ENCODE results near the gene AP1M2.
"Not testable (repeated sequence)": the region's sequence is repeated elsewhere in the genome, so short reads cannot be mapped to it uniquely, and the experiment has no call there.

Gene AP1M2

DNA sequence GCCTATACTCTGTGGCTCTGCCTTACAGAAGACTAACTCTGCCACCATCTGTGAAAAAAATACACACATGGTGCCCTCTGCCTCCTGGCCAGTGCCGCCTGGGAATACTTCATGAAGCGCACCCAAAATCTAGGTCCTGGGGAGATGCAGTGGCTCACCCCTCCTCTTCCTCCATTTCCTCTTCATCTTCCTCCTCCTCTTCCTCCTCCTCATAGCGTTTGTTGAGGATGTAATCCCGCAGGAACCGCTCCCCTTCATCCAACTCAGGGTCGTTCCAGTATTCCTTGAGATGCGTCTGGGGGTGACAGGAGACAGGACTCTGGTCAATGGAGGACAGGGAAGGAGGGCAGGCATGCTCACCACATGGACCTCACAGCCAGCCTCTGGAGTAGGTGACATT, 27.0 kb downstream of the AP1M2 start:
- FAIRE-seq: no peak

DNA sequence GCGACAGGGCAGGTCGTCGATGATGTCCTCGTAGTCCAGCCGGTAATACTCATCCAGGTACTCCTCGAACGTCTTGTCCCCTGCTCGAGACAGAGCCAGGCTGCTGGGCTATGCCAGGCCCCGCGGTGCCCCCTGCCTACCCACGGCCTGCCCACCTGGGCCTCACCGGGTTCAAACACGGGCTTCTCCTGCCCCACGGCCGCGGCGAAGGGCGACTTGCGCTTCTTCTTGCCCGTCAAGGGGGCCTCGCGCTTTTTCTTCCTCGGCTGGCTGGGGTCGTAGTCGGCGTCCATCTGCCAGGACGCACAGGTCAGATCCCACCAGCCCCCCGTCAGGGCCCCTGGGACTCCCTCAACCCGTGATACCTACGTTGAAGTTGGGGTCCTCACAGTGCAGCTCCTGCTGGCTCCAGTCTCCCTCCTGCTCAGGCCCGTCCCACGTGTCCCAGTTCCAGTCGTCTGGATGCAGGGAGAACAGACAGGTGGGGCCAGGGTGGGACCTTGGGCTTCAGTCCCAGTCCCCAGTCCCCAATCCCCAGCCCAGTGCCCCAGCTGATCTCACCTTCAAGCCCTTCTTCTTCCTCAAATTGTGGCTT, 29.4 kb downstream of the AP1M2 start:
- no peak for FAIRE-seq

DNA sequence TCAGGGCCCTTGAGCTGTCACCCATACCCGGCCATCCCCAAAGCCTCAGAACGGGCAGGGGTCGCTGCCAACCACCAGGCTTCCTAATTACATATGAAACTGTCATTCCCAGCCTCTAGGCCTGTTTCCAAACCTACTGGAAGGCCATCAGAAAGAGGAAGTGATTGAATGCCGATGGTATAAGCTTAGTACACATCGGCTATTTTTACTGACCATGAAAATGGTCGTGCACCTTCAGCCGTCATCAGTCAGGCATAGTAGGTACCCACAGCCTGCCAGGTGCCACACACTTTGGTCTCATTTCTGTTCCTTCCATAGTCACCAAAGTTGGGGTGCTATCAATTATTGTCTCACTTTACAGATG, 31.5 kb downstream of the AP1M2 start:
- no peak for FAIRE-seq

DNA sequence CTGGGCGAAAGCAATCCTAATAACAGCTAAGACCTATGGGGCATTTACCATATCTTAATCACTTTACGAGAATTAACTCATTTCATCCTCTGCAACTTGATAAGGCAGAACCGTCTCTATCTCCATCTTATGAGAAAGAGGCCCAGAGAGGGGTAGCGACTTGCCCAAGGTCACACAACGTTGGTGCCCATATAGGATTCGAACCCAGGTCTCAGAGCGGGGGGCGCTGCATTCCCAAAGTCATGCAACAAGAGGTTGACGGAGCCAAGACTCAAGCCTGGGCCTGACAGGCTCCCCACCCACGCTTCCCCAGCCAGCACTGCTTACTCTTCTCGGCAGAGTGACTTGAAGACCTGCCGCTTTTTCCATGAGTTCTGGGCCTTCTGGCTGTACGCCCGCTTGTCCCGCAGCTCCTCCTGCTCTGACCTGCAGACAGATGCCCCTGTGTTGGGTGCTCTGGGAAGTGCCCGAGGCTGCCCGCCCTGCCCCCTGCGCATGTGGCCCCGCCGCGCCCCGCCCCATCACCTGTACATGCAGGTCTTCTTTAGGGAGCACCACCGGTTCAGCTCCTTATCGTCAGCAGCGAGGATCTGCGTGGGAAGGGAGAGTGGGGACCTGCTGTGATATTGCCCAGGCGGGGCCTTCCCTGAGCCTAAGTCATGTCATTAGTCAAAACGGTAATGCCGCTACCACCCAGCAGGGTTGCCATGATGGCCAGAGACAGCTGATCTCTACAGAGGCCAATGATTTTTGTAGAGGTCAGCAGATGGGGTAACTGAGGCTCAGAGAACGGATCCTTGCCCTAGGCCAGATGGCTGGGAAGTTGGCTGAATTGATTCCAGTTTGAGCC, 32.1 kb downstream of the AP1M2 start:
- FAIRE-seq: no peak

DNA sequence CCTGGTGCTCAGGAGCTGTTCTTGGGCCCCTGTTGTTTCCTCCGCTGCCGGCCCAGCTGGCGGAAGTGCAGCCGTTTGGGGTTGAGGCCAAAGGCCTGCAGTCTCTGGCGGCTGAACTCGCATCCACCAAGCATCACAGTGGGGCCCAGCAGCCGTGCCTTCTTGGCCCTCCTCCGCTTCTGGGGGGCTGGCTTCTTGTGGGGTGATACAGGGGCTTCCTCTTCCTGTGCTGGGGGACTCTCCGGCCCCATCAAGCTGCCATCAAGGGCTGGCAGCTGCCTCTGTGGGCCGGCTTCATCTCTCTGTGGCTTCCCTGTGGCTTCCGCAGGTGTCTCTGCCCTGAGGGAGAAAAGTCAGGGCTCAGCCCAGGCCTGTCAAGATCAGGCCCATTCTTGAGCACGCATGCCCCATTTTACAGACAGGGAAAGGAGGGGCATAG, 33.1 kb downstream of the AP1M2 start:
- FAIRE-seq: no peak

DNA sequence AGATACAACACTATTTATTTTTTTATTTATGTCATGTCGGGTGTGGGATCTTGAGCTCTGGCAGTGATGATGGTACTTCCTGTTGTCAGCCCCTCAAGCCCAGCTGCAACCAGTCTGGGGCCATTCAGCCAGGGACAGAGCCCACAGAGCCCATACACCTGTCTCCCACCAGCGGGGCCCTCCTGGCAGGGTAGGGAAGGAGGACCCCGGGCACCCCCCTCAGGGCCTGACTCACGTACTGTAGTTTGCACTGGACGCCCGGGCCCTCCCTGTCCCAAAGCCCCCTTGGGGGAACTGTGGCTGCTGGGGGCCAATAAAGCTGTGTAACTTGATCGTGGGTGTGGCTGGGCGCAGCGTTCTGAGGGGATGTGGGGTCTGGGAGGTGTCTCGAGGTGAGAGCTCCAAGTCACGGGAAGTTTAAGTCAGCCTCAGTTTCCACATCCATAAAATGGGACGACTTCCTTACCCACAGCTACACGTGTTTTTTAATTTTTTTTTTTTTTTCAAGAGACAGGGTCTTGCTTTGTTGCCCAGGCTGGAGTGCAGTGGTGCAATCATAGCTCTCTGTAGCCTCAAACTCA, 33.9 kb downstream of the AP1M2 start:
- no peak for FAIRE-seq

DNA sequence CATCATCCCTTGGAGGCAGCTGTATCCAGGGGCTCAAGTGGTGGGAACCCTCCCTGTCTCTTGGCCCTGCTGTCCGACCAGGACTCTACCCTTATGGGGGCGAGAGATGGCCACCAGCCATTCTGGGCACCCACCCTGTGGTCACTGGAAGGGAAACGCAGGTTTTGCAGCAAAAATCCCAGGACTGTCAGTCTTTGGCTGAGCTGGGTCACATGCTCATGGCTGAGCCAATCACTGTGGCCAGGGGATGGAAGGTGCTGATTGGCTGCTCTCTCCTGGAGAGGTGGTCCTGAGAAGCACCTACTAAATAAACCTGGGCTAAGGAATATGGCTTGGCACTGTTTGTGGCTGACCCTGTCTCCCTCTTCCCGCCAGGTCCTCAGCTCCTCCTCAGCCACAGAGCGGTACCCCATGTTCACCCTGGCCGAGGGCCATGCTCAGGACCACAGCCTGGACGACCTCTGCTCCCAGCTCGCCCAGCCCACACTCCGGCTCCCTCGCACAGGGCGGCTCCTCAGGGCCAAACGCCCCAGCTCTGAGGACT, 34.5 kb downstream of the AP1M2 start:
- no peak for FAIRE-seq

DNA sequence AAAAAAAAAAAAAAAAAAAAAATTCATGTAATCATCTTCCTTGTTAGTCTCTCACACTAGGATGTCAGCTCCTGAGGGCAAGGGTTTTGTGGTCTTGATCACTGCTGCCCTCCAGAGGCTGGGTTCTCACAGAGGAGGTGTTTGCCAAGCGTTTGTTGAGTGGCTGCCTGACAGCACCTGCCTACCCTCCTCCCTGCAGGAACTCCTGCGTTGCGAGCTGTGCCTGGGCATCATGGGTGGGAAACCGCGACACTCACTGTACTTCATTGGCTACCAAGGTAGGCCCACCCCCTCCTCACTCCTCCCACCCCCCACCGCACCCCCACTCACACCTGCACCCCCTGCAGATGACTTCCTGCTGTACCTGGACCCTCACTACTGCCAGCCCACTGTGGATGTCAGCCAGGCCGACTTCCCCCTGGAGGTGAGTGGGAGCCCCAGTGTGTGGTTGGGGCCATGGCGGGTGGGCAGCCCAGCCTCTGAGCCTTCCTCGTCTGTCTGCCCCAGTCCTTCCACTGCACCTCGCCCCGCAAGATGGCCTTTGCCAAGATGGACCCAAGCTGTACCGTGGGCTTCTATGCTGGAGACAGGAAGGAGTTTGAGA, 35.3 kb downstream of the AP1M2 start:
- no peak for FAIRE-seq

DNA sequence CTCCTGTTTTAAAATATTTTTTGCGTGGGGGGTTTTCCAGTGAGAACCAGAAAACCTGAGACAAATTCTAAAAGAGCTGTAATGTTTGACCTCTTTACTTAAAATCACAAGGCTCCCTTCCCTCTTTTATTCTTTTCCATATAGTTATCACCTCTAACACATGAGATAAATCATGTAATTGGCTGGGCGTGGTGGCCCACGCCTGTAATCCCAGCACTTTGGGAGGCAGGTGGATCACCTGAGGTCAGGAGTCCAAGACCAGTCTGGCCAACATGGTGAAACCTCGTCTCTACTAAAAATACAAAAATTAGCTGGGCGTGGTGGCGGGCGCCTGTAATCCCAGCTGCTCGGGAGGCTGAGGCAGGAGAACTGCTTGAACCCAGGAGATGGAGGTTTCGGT, 36.1 kb downstream of the AP1M2 start:
- FAIRE-seq: not testable (repeated sequence)

DNA sequence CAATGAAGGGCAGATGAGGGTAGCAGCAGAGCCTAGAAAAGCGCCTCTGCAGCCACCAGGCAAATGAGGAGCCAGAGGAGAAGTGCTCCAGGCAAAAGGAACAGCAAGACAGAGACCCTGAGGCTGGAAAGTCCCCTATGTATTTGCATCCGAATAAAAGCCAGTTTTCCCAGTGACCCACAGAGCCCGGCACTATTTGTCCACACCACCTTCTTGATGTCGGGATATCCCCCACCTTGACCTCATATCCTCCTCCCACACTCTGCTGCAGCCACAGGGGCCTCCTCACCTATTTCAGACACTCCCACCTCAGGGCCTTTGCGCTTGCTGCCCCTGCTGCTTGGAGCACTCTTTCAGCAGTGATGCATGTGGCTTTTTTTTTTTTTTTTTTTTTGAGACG, 36.8 kb downstream of the AP1M2 start:
- no peak for FAIRE-seq

DNA sequence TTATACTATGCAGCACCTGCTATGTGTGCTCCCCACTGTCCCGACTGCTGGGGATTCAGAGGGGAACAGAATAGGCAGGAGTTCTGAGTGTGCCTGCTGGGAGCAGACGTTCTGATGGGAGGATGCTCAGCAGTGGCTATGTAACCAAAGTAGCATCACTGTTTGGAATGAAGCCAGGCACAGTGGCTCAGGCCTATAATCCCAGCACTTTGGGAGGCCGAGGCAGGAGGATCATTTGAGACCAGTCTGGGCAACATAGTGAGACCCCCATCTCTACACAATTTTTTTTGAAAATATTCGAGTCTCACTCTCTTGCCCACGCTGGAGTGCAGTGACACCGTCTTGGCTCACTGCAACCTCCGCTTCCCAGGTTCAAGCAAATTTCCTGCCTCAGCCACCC, 37.4 kb downstream of the AP1M2 start:
- no peak for FAIRE-seq

DNA sequence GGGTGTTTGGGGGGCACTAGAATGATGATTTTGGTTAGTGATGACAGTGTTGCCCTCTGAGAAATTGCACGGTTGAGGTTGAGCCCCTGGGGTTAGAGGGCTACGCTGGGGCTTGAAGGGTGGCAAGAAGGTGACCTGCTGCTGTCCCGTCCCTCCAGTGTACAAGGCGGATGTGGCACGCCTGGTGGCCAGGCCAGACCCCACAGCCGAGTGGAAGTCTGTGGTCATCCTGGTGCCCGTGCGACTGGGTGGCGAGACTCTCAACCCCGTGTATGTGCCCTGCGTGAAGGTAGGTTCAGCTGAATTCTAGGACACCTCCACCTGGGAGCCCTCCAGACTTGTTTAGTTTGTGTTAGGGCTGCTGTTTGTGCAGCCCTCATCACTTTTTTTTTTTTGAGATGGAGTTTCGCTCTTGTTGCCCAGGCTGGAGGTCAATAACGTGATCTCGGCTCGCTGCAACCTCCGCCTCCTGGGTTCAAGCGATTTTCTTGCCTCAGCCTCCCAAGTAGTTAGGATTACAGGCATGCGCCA, 38.3 kb downstream of the AP1M2 start:
- no peak for FAIRE-seq

DNA sequence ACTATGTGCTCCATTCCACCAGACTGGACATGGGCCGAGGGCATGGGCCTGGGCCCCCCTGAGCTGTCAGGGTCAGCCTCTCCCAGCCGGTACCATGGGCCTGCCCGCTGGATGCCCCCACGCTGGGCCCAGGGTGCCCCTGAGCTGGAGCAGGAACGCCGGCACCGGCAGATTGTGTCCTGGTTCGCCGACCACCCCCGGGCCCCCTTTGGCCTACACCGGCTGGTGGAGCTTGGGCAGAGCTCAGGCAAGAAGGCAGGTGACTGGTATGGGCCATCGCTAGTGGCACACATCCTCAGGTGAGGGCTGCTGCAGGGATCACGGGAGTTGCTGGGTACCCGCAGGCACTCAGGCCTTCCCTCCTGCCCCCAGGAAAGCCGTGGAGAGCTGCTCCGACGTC, 40.3 kb downstream of the AP1M2 start:
- FAIRE-seq: no peak

DNA sequence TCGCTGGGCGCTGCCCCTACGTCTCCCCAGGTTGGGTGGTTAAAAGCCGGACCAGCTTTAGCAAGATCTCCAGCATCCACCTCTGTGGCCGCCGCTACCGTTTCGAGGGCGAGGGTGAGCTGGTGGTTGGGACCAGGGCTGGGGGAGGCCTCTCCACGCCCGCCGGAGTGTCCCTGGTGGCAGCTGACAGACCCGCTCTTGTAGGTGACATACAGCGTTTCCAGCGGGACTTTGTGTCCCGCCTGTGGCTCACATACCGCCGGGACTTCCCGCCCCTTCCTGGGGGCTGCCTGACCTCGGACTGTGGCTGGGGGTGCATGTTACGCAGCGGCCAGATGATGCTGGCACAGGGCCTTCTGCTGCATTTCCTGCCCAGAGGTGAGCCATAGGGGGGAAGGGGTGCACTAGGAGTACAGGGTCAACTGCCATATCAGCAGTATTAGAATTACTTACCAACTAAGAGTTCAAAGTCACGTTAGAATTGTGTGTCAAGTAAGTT, 42.3 kb downstream of the AP1M2 start:
- FAIRE-seq: no peak

DNA sequence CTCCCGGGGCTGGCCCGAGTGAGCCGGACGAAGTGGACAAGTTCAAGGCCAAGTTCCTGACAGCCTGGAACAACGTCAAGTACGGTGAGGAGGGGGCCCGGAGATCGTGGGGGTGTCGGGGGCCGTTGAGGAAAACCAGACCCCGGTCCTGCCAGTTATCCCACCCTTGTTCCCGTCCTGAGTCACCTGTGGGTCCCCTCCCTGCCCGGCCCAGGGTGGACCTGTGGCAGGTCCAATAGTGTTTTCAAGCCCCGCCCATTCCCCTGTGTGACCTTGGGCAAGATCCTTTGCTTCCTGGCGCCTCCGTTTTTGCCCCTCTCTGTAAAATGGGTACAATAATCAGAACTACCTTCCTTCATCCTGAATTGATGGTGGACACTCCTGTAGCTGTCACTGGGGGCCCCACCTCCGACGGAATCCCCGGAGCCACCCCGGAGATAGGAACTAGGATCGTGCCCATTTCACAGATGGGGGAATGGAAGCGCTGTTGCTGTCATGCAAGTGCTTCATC, 42.8 kb downstream of the AP1M2 start:
- FAIRE-seq: no peak

DNA sequence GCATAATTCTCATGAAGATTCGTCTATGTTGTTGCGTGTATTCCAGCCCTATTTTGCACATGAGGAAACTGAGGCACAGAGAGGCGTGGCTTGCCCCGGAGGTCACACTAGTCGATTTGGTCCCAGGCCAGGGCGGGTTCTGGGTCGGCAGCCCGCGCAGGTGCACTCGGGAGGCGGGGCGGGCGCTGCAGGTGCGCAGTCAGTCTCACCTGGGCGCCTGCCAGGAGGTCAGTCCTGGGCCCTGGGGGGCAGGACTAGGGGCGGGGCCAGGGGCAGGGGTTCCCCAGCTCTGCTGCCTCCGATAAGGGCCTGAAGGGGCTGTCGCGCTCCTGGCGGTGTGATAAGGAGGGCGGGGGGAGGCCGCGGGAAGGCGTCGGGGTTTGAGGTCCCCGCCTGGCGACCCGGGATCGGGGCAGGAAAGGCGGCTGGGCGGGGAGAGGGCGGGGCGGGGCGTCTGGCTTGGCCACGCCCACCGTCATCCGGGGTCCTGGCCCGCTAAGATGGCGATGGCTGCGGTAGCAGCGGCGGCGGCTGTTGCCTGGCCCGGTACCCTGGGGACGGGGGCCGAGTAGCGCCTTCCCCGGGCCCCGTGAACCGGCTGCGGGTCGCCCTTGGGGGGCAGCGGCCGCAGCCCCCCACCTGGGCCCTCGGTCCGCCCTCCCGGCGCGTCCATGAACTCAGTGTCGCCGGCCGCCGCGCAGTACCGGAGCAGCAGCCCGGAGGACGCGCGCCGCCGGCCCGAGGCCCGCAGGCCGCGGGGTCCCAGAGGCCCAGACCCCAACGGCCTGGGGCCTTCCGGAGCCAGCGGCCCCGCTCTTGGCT, 43.5 kb downstream of the AP1M2 start, which contains the start of gene ATG4D:
ATG4D (plus strand) TSS at position 485 of the 822 bp plus-strand sequence; CDS start at position 672, 187 bp downstream.
- no peak for FAIRE-seq

DNA sequence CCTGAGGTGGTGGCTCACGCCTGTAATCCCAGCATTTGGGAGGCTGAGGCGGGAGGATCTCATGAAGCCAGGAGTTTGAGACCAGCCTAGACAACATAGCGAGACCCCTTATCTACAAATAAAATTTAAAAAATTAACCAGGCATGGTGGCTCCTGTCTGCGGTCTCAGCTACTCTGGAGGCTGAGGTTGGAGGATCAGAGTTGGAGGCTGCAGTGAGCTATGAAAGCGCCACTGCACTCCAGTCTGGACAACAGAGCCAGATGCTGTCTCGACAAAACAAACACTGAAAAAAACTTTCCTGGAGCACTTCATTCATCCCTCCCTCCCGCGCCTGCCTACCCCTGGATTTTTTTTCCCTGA, 44.1 kb downstream of the AP1M2 start:
- FAIRE-seq: no peak

DNA sequence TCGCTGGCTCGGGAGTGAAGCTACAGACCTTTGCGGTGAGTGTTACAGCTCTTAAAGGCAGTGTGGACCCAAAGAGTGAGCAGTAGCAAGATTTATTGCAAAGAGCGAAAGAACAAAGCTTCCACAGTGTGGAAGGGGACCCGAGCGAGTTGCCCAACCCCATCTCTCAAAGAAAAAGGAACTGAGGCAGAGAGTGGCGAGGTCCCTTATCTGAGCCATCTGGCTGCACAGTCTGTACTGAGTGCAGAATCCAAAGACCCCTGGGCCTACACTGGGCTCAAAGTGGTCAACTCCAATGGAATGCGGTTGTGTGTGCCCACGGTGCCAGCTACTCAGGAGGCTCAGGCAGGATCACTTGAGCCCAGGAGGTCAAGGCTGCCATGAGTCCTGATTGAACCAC, 48.1 kb downstream of the AP1M2 start:
- FAIRE-seq: not testable (repeated sequence)

DNA sequence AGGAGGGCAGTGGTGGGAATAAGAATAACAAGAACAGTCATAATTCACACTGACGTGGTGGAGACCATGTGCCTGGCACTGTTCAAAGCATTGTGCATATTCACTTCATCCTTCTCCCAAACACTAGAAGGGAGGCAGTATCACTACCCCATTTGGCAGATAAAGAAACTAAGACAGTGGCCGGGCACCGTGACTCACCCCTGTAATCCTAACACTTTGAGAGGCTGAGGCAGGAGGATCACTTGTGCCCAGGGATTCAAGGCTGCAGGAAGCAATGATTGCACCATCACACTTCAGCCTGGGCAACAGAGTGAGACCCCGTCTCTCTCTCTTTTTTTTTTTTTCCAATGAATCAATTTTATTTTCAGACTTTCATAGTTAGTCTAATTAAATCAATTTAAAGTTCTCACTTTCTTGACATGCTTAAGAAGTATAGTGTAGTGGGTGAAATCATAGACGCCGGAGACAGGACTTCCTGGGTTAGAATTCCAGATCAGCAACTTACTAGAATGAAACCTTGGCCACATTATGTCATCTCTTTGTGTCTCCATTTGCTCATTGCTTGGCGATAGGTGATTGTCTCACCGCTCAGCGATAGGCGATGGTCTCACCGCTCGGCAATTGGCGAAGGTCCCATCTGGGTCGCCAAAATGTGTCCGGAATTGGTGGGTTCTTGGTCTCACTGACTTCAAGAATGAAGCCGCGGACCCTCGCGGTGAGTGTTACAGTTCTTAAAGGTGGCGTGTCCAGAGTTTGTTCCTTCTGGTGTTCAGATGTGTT, 48.7 kb downstream of the AP1M2 start:
- no peak for FAIRE-seq

DNA sequence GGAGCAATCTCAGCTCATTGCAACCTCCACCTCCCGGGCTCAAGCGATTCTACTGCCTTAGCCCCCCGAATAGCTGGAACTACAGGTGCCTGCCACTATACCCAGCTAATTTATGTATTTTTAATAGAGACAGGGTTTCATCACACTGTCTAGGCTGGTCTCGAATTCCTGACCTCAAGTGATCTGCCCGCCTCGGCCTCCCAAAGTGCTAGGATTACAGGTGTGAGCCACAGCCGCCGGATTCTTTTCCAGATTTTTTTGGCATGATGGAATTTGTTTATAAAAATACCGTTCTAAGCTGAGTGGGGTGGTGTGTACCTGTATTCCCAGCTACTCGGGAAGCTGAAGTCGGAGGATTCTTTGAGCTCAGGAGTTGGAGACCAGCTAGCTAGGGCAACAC, 49.4 kb downstream of the AP1M2 start:
- no peak for FAIRE-seq

DNA sequence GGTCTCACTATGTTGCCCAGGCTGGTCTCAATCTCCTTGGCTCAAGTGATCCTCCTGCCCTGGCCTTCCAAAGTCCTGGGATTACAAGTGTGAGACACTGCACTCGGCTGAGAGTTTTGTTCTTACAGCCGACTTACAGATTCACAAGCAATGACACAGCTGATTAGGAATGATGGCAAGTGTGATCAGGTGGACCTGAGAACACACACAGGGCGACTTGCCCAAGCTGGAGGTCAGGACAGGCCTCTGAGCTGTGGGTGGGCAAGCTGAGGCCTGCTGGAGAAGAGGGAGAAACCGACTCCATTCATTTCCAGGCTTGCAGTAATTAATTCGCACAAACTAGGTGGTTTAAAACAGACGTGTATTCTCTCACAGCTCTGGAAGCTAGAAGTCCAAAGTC, 51.5 kb downstream of the AP1M2 start:
- FAIRE-seq: no peak
